Prostate gland (tissue), 2 donors: ENCODE data around the gene ADD2. TPM values are rescaled to one million over a fixed set of nuclear protein-coding genes. Genes with fewer than 3 reads are reported as not detected.

Experiments
- DNase-seq: peaks from one replicate; pipeline ENCODE4 v3.0.0-alpha.2; 2019; ENCODE audit warnings: low spot score
- H3K27ac ChIP-seq, 2 donors: fragments of 200-600 bp; sonication (generic); 2 replicates each; pipeline ENCODE4 v1.5.1; 2017 to 2019
- H3K27me3 ChIP-seq: fragments of 200-600 bp; sonication (generic); replicated peaks from 2 replicates; pipeline ENCODE4 v1.5.1; 2019; ENCODE audit not compliant: insufficient read depth
- H3K36me3 ChIP-seq, 2 donors: fragments of 200-600 bp; sonication (generic); 1 replicate in 1 of 2; 2 replicates in 1 of 2; pipeline versions ENCODE4 v1.5.1 to v1.8.1; 2017 to 2019
- H3K4me1 ChIP-seq: fragments of 200-600 bp; sonication (generic); replicated peaks from 2 replicates; pipeline ENCODE4 v1.5.1; 2019
- H3K4me3 ChIP-seq, 2 donors: fragments of 200-600 bp; sonication (generic); 2 replicates each; pipeline ENCODE4 v1.5.1; 2017 to 2019
- H3K9me3 ChIP-seq: fragments of 200-600 bp; sonication (generic); 2 replicates; pipeline ENCODE4 v1.5.1; 2017
- CTCF ChIP-seq, 4 experiments: fragments of 200-600 bp in 2 of 4; fragments of 450-650 bp in 2 of 4; sonication (generic) in 2 of 4; IDR thresholded peaks; 1 replicate in 3 of 4; 2 replicates in 1 of 4; pipeline ENCODE4 v1.5.1; 2016 to 2019; ENCODE audit warnings: antibody characterized with exemption in 4 of 4, mild to moderate bottlenecking in 2 of 4, moderate library complexity in 2 of 4
- POLR2A ChIP-seq: fragments of 450-650 bp; IDR thresholded peaks from one replicate; pipeline ENCODE4 v1.6.1; 2016; ENCODE audit warnings: antibody characterized with exemption, mild to moderate bottlenecking
- POLR2AphosphoS5 ChIP-seq: sonication (generic); formaldehyde crosslinking; IDR thresholded peaks from one replicate; pipeline ENCODE4 v1.6.1; 2017; ENCODE audit warnings: antibody characterized with exemption
- WGBS: methylation state at CpG from one replicate; pipeline ENCODE4 v1.1.5; 2018; 5-methylcytosine and 5-hydroxymethylcytosine counted together
- intact Hi-C: fragments of 100-400 bp; cut with DNase I; formaldehyde crosslinking; loops from one replicate; pipeline ENCODE4 v1.14.2; 2022
- total RNA-seq, 2 donors: library from RNA; depleted of rRNA; stranded (reverse); fragments of >200 nt; gene quantifications; one replicate each; pipeline ENCODE4 v1.1.0, GENCODE V29; 2016

Gene ADD2
- total RNA-seq, 2 donors from 2014 or later = 0.32 to 3.1 TPM

GRCh38 chr2:70729647-70730046, 38.4 kb downstream of the ADD2 start:
- no peaks in the 10 kb centered on the region for H3K4me1 ChIP-seq
- no peaks in the 10 kb centered on the region for H3K9me3 ChIP-seq
- 89% methylated on average over 1 of the region's 1 CpG for WGBS
- H3K27me3 ChIP-seq = peaks cover 2% of the 10 kb centered on the region
- no peak overlapping the region for H3K4me3 ChIP-seq
- no peak for DNase-seq
- no peak overlapping the region for H3K27ac ChIP-seq
- TF ChIP-seq POLR2A = no peak
- TF ChIP-seq POLR2AphosphoS5 = no peak
- TF ChIP-seq CTCF (IDR thresholded peaks at IDR 0.05) = no peak
- intact Hi-C loops = no loop called here
- no peaks in the 10 kb centered on the region for H3K36me3 ChIP-seq

- H3K9me3 ChIP-seq = no peaks in the 10 kb centered on the region
- H3K4me1 ChIP-seq = no peaks in the 10 kb centered on the region
- H3K27me3 ChIP-seq = no peaks in the 10 kb centered on the region
- 78% methylated on average over 7 of the region's 7 CpGs for WGBS
- H3K36me3 ChIP-seq = no peaks in the 10 kb centered on the region
- H3K27ac ChIP-seq = no peak overlapping the region
- no peak overlapping the region for H3K4me3 ChIP-seq
- no peak for DNase-seq
- intact Hi-C loops = no loop called here
- TF ChIP-seq POLR2AphosphoS5 = no peak
Observed at GRCh38 chr2:70728128-70728527, 39.9 kb downstream of the ADD2 start.

- H3K4me1 ChIP-seq = no peaks in the 10 kb centered on the region
- no peak overlapping the region for H3K4me3 ChIP-seq
- intact Hi-C loops = no loop called here
- DNase-seq = no peak
- H3K27ac ChIP-seq = no peak overlapping the region
- 79% methylated on average over 11 of the region's 11 CpGs for WGBS
- no peaks in the 10 kb centered on the region for H3K27me3 ChIP-seq
- no peak for TF ChIP-seq CTCF (IDR thresholded peaks at IDR 0.05)
- TF ChIP-seq POLR2A = no peak
- no peak for TF ChIP-seq POLR2AphosphoS5
- H3K36me3 ChIP-seq = no peaks in the 10 kb centered on the region
- no peaks in the 10 kb centered on the region for H3K9me3 ChIP-seq
Observed at GRCh38 chr2:70726947-70727725, 40.9 kb downstream of the ADD2 start.

- intact Hi-C loops = no loop called here
- 95% methylated on average over 3 of the region's 3 CpGs for WGBS
- no peak overlapping the region for H3K27ac ChIP-seq
- no peak for DNase-seq
- TF ChIP-seq CTCF (IDR thresholded peaks at IDR 0.05) (no peak), POLR2AphosphoS5 (no peak), POLR2A (no peak)
- H3K27me3 ChIP-seq = no peaks in the 10 kb centered on the region
- no peaks in the 10 kb centered on the region for H3K9me3 ChIP-seq
- H3K4me3 ChIP-seq = no peak overlapping the region
- no peaks in the 10 kb centered on the region for H3K4me1 ChIP-seq
- no peaks in the 10 kb centered on the region for H3K36me3 ChIP-seq
Observed at GRCh38 chr2:70725505-70725904, 42.5 kb downstream of the ADD2 start.

GRCh38 chr2:70724366-70724765, 43.6 kb downstream of the ADD2 start:
- Histone ChIP-seq H3K36me3 (no peaks in the 10 kb centered on the region), H3K27ac (no peak overlapping the region), H3K27me3 (no peaks in the 10 kb centered on the region), H3K4me3 (no peak overlapping the region), H3K9me3 (no peaks in the 10 kb centered on the region), H3K4me1 (no peaks in the 10 kb centered on the region)
- 87% methylated on average over 7 of the region's 7 CpGs for WGBS
- DNase-seq = no peak
- intact Hi-C loops = no loop called here
- TF ChIP-seq POLR2AphosphoS5 = no peak
- no peak for TF ChIP-seq CTCF (IDR thresholded peaks at IDR 0.05)
- no peak for TF ChIP-seq POLR2A
